H9 (cell line): Measurements from ENCODE around the gene PARD3. TPM values are rescaled to one million over a fixed set of nuclear protein-coding genes. Genes with fewer than 3 reads are reported as not detected.

Experiments
- DNase-seq: peaks from one replicate; pipeline ENCODE4 v3.0.0-alpha.2; 2017
- H2AFZ ChIP-seq: one replicate; pipeline ENCODE4 v1.6.1; 2013; ENCODE audit warnings: mild to moderate bottlenecking, low read length, control low read depth, moderate library complexity
- H2AK5ac ChIP-seq: 2 replicates; pipeline ENCODE4 v1.6.1; 2013; ENCODE audit warnings: low read length, control low read depth, mixed read lengths; ENCODE audit not compliant: insufficient read length
- H2BK120ac ChIP-seq: one replicate; pipeline ENCODE4 v1.6.1; 2013; ENCODE audit warnings: low read depth, mild to moderate bottlenecking, low read length, control low read depth, inconsistent platforms; ENCODE audit not compliant: poor library complexity, severe bottlenecking
- H2BK12ac ChIP-seq: 2 replicates; pipeline ENCODE4 v1.6.1; 2013; ENCODE audit warnings: low read length, control low read depth, mixed read lengths, low read depth; ENCODE audit not compliant: insufficient read length
- H2BK15ac ChIP-seq: 2 replicates; pipeline ENCODE4 v1.6.1; 2013; ENCODE audit warnings: low read depth, low read length, control low read depth
- H2BK20ac ChIP-seq: one replicate; pipeline ENCODE4 v1.6.1; 2013; ENCODE audit warnings: low read depth, mild to moderate bottlenecking, low read length, control low read depth, inconsistent platforms; ENCODE audit not compliant: poor library complexity, severe bottlenecking
- H2BK5ac ChIP-seq: 2 replicates; pipeline ENCODE4 v1.6.1; 2013; ENCODE audit warnings: low read length, control low read depth, mixed read lengths; ENCODE audit not compliant: insufficient read length
- H3K14ac ChIP-seq: 2 replicates; pipeline ENCODE4 v1.6.1; 2013; ENCODE audit warnings: low read length, control low read depth; ENCODE audit not compliant: insufficient read depth
- H3K18ac ChIP-seq: 2 replicates; pipeline ENCODE4 v1.6.1; 2013; ENCODE audit warnings: low read depth, mild to moderate bottlenecking, mixed read lengths, low read length, control low read depth; ENCODE audit not compliant: insufficient read length
- H3K23ac ChIP-seq: 2 replicates; pipeline ENCODE4 v1.6.1; 2013; ENCODE audit warnings: low read length, control low read depth, mixed read lengths, low read depth; ENCODE audit not compliant: insufficient read length
- H3K23me2 ChIP-seq: 2 replicates; pipeline ENCODE4 v1.6.1; 2013; ENCODE audit warnings: low read depth, mild to moderate bottlenecking, mixed read lengths, low read length, control low read depth; ENCODE audit not compliant: insufficient read length, poor library complexity, severe bottlenecking
- H3K27ac ChIP-seq: 2 replicates; pipeline ENCODE4 v1.5.1; 2013; ENCODE audit warnings: low read length, control low read depth, mixed read lengths, low read depth; ENCODE audit not compliant: insufficient read length
- H3K27me3 ChIP-seq: 2 replicates; pipeline ENCODE4 v1.6.1; 2013; ENCODE audit warnings: low read length, control low read depth, inconsistent platforms; ENCODE audit not compliant: insufficient read depth
- H3K4ac ChIP-seq: 2 replicates; pipeline ENCODE4 v1.6.1; 2013; ENCODE audit warnings: low read depth, mild to moderate bottlenecking, control low read depth, inconsistent platforms, low read length, moderate library complexity
- H3K4me1 ChIP-seq: 2 replicates; pipeline ENCODE4 v1.6.1; 2013; ENCODE audit warnings: low read length, control low read depth, inconsistent platforms; ENCODE audit not compliant: insufficient read depth
- H3K4me2 ChIP-seq: 2 replicates; pipeline ENCODE4 v1.6.1; 2013; ENCODE audit warnings: low read length, control low read depth, mixed read lengths; ENCODE audit not compliant: insufficient read length, insufficient read depth
- H3K56ac ChIP-seq: 2 replicates; pipeline ENCODE4 v1.6.1; 2013; ENCODE audit warnings: low read depth, mild to moderate bottlenecking, mixed read lengths, low read length, control low read depth; ENCODE audit not compliant: insufficient read length
- H3K79me1 ChIP-seq: 2 replicates; pipeline ENCODE4 v1.6.1; 2013; ENCODE audit warnings: low read depth, mild to moderate bottlenecking, moderate library complexity, low read length, control low read depth, inconsistent platforms; ENCODE audit not compliant: insufficient read depth, poor library complexity, severe bottlenecking
- H3K79me2 ChIP-seq: 2 replicates; pipeline ENCODE4 v1.6.1; 2013; ENCODE audit warnings: low read length, control low read depth, inconsistent platforms; ENCODE audit not compliant: insufficient read depth
- H3K9ac ChIP-seq: 2 replicates; pipeline ENCODE4 v1.6.1; 2013; ENCODE audit warnings: low read length, control low read depth, mixed read lengths; ENCODE audit not compliant: insufficient read length; ENCODE audit errors: extremely low read depth
- H3K9me3 ChIP-seq: one replicate; pipeline ENCODE4 v1.6.1; 2013; ENCODE audit warnings: low read depth, low read length, inconsistent platforms; ENCODE audit not compliant: control insufficient read depth
- H3T11ph ChIP-seq: one replicate; pipeline ENCODE4 v1.6.1; 2013; ENCODE audit warnings: mild to moderate bottlenecking, low read length, control low read depth, inconsistent platforms
- H4K20me1 ChIP-seq: one replicate; pipeline ENCODE4 v1.6.1; 2013; ENCODE audit not compliant: control insufficient read depth, insufficient read length, insufficient read depth
- H4K5ac ChIP-seq: 2 replicates; pipeline ENCODE4 v1.6.1; 2013; ENCODE audit warnings: low read depth, mild to moderate bottlenecking, mixed read lengths, low read length, control low read depth; ENCODE audit not compliant: insufficient read length
- H4K8ac ChIP-seq: replicated peaks from 2 replicates; pipeline ENCODE4 v1.6.1; 2013; ENCODE audit warnings: low read length, control low read depth, mixed read lengths, low read depth; ENCODE audit not compliant: insufficient read length
- H4K91ac ChIP-seq: 2 replicates; pipeline ENCODE4 v1.6.1; 2013; ENCODE audit warnings: low read depth, mild to moderate bottlenecking, moderate library complexity, mixed read lengths, low read length, control low read depth; ENCODE audit not compliant: insufficient read length
- H3K27ac Mint-ChIP-seq, 3 experiments: 2 replicates in 2 of 3; 3 replicates in 1 of 3; pipeline ENCODE4 v1.8.0; 2020 to 2021; ENCODE audit warnings: mixed read lengths in 3 of 3, mild to moderate bottlenecking in 1 of 3, moderate library complexity in 1 of 3
- H3K27me3 Mint-ChIP-seq: 2 replicates; pipeline ENCODE4 v1.8.0; 2021; ENCODE audit warnings: low read depth, mild to moderate bottlenecking, moderate library complexity, mixed read lengths
- H3K36me3 Mint-ChIP-seq, 3 experiments: 2 replicates in 2 of 3; 3 replicates in 1 of 3; pipeline ENCODE4 v1.8.0; 2020 to 2021; ENCODE audit warnings: low read depth in 3 of 3, mixed read lengths in 3 of 3; ENCODE audit not compliant: insufficient read depth in 1 of 3
- H3K4me1 Mint-ChIP-seq, 2 experiments: 2 replicates each; pipeline ENCODE4 v1.8.0; 2020; ENCODE audit warnings: mixed read lengths in 2 of 2
- H3K4me3 Mint-ChIP-seq, 2 experiments: 2 replicates in 1 of 2; 3 replicates in 1 of 2; pipeline ENCODE4 v1.8.0; 2020 to 2021; ENCODE audit warnings: mild to moderate bottlenecking in 2 of 2, mixed read lengths in 2 of 2, moderate library complexity in 1 of 2
- H3K9me3 Mint-ChIP-seq, 2 experiments: 2 replicates in 1 of 2; 3 replicates in 1 of 2; pipeline ENCODE4 v1.8.0; 2020; ENCODE audit warnings: mild to moderate bottlenecking in 2 of 2, mixed read lengths in 2 of 2, moderate library complexity in 1 of 2
- CTCF ChIP-seq: fragments of 200-600 bp; sonication (generic); conservative IDR thresholded peaks from 3 replicates; pipeline ENCODE4 v1.8.0; 2021; ENCODE audit warnings: antibody characterized with exemption, mild to moderate bottlenecking
- WGBS: extraction: QIAGEN DNeasy Blood & Tissue Kit; methylation state at CpG from one replicate; pipeline ENCODE4 v1.1.7; 2013; ENCODE audit warnings: missing lambda C conversion rate, low lambda C conversion rate, mixed read lengths; ENCODE audit not compliant: insufficient read length; ENCODE audit errors: extremely low coverage; 5-methylcytosine and 5-hydroxymethylcytosine counted together
- total RNA-seq: library from RNA; stranded (reverse); gene quantifications from 2 replicates; pipeline ENCODE4 v1.2.1, GENCODE V29; 2021

PARD3 gene
- total RNA-seq, 1 experiment from 2014 or later, result 44.7 TPM

- no peaks in the 10 kb centered on the region for H3K9me3 ChIP-seq
- Mint-ChIP-seq H3K27me3 (no peaks in the 10 kb centered on the region), H3K36me3 (no peaks in the 10 kb centered on the region), H3K4me3 (no peak overlapping the region), H3K4me1 (peaks cover 22 to 23% of the 10 kb centered on the region in 2 experiments), H3K27ac (no peak overlapping the region), H3K9me3 (no peaks in the 10 kb centered on the region)
- no peak for TF ChIP-seq CTCF
- no peak overlapping the region for H4K5ac ChIP-seq
- H3K9ac ChIP-seq, result no peak overlapping the region
- H3K4ac ChIP-seq, result no peak overlapping the region
- H2BK20ac ChIP-seq, result no peak overlapping the region
- H3K4me2 ChIP-seq, result no peak overlapping the region
- H3K79me2 ChIP-seq, result peaks cover 9% of the 10 kb centered on the region; the same call in 1 of the 2 replicates
- H3K56ac ChIP-seq, result no peak overlapping the region
- no peak for DNase-seq
- H2BK5ac ChIP-seq, result no peak overlapping the region
- no peaks in the 10 kb centered on the region for H3K23me2 ChIP-seq
- H3K14ac ChIP-seq, result no peak overlapping the region
- no peak overlapping the region for H3K23ac ChIP-seq
- no peak overlapping the region for H2BK15ac ChIP-seq
- no peak overlapping the region for H3T11ph ChIP-seq
- H4K91ac ChIP-seq, result no peak overlapping the region
- no peaks in the 10 kb centered on the region for H3K27me3 ChIP-seq
- H3K27ac ChIP-seq, result no peak overlapping the region
- H3K4me1 ChIP-seq, result peaks cover 4% of the 10 kb centered on the region; the same call in 1 of the 2 replicates
- H2AFZ ChIP-seq, result no peak overlapping the region
- H2BK12ac ChIP-seq, result no peak overlapping the region
- H3K79me1 ChIP-seq, result peaks cover 13% of the 10 kb centered on the region
- H4K20me1 ChIP-seq, result no peaks in the 10 kb centered on the region
- H4K8ac ChIP-seq, result no peak overlapping the region
- no peak overlapping the region for H3K18ac ChIP-seq
- no CpG with 5 or more reads among the region's 1 CpG for WGBS
- H2BK120ac ChIP-seq, result no peak overlapping the region
- H2AK5ac ChIP-seq, result no peak overlapping the region
Measured at GRCh38 chr10:34760606-34761005, 54.5 kb downstream of the PARD3 start.
